ENCODE data around the gene PIGH.

Gene PIGH

GRCh38 chr14:67573228-67574010 is 26.6 kb downstream of the PIGH start:
- DNase-seq, result no peak

DNA sequence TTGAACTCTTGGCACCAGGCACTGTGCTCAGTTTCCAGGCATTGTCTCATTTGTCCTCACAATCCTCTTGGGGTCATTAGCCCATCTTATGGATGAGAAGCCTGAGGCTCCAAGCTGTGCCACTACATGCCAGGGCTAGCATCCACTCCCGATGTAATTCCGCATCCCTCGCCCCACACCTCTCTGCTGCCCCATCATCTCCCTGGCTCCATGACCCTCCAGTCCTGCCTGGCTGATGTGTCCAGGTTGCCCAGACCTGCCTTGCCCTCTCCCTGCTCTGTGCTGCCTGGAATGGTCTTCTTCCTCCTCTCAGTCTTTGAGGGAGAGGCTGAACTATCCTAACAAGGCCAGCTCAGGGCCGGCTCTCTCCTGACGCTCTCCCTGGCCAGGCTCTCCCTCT is 27.5 kb downstream of the PIGH start:
- no peak for DNase-seq

- no peak for DNase-seq
Observed at GRCh38 chr14:67571991-67572323, 28.1 kb downstream of the PIGH start.

- DNase-seq, result peak; percentile 60
Observed at GRCh38 chr14:67571275-67571990, 28.6 kb downstream of the PIGH start.

DNA sequence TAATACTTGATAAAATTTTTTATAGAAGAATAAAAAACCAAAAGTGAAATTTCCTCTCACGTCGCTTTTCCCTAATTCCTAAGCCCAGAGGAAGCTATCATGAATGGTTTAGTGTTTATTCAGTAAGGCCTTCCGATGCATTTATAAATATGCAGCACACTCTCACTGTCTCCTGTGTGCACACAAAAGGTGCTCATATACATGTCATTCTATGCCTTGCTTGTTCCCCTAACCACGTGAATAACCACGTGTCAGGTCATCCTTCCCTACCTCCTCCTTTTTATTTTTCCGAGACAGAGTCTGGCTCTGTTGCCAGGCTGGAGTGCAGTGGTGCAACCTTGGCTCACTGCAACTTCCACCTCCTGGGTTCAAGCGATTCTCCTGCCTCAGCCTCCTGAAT is 29.6 kb downstream of the PIGH start:
- DNase-seq, result no peak

- no peak for DNase-seq
Observed at GRCh38 chr14:67569651-67570290, 30.3 kb downstream of the PIGH start.

GRCh38 chr14:67569011-67569650 is 30.9 kb downstream of the PIGH start:
- no peak for DNase-seq

DNA sequence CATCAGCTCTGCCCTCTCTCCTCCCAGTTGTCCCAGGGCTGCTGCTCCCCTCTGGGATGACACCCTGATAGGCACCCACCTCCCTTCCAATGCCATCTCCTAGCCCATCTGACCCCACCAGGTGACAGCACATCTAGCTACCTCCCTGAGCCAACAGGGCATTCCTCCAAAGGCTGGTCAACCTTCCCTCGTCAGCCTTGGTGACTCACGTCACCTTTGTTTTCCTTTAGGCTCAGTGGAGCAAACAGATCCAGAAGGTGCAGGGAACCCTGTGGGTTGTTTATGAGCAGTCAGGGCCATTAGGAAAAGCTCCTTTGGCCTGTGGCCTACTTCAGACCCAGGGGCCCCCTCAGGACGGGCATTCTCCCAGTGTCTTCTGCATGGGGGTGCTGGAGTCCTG is 32.4 kb downstream of the PIGH start:
- DNase-seq, result no peak

- no peak for DNase-seq
Observed at GRCh38 chr14:67566908-67567307, 33.2 kb downstream of the PIGH start.

DNA sequence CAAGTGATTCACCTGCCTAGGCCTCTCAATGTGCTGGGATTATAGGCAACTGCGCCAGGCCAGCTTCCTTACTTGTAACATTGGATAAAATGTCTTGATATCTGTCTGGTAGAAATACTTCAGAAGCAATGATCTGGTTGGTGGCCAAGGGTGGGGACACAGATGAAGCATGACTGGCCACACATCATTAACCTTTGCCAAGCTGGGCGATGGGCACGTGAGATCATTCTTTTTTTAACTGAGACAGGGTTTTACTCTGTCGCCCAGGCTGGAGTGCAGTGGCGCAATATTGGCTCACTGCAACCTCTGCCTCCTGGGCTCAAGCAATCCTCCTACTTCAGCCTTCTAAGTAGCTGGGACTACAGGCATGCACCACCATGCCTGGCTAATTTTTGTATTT is 35.8 kb downstream of the PIGH start:
- DNase-seq, result no peak

DNA sequence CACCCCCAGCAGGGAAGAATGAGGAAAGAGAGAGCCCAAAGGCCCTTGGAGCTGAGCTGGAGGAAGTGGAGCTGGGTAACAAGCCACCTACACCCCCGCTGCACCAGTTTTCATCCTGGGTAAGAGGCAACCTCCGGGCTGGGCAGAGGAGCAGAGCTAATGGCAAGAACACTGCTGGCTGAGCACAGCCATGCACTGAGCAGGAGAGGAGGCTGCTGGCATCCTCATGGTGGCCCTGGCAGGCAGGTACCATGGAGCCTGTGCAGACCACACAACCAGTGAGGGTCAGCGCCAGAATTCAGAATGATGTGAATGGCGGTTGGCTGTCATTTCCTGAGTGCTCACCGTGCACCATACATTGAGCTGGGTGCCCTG is 37.3 kb downstream of the PIGH start:
- no peak for DNase-seq

GRCh38 chr14:67562025-67562775 is 37.9 kb downstream of the PIGH start:
- DNase-seq, result no peak

GRCh38 chr14:67559639-67560038 is 40.4 kb downstream of the PIGH start:
- no peak for DNase-seq

GRCh38 chr14:67557656-67558055 is 42.4 kb downstream of the PIGH start:
- DNase-seq, result no peak

DNA sequence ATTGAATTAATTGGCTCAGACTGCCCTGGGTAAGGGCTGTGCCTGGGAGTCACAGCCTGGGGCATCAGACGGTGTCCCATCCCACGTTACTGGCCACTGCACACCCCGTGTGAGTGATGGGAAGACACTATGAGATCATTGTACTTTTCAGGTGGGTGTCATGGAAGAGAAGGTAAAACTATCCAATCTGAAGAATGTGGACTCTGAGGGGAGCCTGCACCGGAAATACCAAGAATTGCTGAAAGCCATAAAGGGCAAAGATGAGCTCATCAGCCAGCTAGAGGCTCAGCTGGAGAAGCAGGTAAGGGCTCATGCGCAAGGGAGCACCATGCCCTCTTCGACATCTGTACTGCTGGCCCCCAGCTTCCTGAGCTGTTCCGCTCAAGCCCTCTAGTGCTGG is 43.0 kb downstream of the PIGH start:
- DNase-seq, result no peak

GRCh38 chr14:67556671-67557070 is 43.4 kb downstream of the PIGH start:
- no peak for DNase-seq

DNA sequence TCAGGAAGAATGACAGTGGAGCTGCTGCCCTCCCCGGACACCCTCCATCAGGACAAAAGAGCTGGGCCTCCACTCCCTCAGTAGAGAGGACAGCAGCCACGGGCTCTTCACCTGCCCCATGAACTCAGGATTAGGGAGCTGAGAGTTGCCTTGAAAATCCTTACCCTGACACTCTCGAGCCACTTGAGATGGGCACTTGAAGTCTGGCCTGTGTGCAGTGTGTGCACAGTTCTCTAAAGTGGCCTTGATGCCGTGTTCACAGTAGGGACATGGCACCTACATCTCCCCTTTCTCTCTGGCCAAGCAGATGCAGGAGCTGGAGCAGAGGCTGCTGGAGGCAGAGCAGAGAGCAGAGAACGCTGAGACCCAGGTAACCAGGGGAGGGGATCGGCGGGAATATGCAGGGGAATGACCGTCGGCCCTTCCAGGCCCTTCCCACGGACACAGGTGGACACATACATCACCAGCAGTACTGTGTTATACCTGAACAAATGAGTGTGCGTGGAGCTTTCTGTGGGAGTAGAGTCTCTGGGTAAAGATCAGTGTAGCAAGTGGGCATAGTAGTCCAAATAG is 44.5 kb downstream of the PIGH start:
- no peak for DNase-seq

DNA sequence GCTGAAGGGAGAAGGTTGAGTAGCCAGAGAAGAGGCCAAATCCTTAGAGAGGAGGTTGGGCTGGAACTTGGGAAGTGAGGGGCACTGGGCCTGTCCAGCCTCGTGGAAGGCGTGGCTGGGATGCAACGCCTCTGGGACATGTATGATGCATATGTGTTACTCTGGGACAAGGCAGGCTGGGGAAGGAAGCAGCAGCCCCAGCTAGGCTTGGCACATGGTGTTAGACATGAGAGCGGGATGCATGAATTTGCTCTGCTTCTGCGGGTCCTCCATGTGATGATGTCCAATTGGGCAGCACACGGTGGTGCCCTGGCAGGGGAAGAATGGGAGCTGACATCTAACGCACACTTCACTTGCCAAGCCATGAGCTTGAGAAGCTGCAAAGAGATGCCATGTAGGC is 45.7 kb downstream of the PIGH start:
- no peak for DNase-seq

GRCh38 chr14:67553547-67553946 is 46.5 kb downstream of the PIGH start:
- DNase-seq, result no peak

DNA sequence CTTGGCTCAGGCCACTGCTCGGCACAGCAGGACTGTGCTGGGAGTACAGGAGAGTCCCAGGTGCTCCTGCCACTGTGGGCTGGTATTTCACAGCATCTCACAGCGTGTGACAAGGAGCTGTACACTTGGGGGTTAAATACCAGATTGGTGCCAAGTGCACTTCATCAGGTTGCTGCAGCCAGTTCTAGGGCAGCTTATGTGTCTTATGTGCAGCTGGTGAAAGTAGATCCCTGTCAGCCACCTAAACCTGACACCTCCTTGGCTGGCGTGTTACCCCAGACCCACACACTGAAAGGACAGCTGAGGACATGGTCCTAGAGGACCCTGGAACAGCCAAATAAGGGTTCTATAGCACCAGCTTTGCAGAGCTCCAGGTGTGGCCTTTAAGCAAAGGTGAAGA is 48.1 kb downstream of the PIGH start:
- no peak for DNase-seq

DNA sequence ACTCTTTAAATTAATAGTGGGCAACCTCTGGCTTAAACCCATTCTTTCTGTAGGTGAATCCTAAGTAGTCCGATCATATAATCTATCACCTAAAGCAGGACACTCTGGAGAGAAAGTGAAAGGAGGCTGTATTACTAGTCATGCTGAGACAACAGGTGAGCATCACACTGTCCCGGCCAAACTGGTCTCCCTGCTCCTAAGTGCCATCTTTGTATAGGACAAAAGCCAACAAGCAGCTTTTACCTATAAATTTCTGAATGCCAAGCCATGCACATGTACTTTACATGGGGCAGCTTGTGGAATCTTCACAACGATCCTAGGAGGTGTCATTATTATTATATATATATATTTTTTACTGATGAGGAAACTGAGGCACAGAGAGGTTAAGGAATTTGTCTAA is 48.9 kb downstream of the PIGH start:
- DNase-seq, result no peak

DNA sequence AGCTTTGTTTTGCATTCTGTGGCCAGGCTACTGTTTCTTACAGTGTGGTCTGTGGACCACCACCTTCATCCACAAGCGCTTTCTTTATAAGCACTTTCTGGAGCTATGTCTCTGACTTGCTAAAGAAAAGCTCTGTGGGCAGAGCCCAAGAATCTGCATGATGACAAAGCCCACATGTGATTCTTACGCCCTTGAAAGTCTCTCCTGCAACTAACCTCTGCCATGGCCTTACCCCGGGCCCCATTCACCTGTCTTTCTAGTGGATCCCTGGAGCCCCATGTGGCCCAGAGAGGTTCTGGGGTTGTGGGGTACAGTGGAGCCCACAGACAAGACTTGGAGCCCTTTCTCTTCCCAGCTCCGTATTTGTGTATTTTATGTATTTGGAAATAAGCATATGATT is 50.3 kb downstream of the PIGH start:
- no peak for DNase-seq
